ENCODE measurements around the gene KCNJ10.

KCNJ10 gene

DNA sequence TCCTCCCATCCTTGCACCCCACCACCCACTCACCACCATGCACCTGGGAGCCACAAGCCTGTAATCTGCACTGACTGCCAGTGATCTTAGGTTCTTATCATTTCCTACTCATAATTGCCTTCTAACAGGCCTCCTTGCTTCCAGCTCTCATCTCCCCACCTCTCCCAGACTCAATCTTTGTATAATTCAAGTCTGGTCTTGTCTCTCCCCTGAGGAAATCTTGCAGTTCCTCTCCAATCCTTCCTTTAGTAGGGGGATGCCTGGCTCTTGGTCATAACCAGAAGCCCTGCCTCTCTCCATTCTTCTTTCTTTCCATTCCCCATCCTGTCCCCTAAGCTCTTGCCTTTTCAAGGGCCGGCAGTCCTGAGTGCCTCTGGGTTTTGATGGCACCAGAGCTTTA lies 66.0 kb downstream of the KCNJ10 start:
- H3K4me2 ChIP-seq (ENCODE audit: low read length), result no peak overlapping the region
- TF ChIP-seq, protein P1, sequence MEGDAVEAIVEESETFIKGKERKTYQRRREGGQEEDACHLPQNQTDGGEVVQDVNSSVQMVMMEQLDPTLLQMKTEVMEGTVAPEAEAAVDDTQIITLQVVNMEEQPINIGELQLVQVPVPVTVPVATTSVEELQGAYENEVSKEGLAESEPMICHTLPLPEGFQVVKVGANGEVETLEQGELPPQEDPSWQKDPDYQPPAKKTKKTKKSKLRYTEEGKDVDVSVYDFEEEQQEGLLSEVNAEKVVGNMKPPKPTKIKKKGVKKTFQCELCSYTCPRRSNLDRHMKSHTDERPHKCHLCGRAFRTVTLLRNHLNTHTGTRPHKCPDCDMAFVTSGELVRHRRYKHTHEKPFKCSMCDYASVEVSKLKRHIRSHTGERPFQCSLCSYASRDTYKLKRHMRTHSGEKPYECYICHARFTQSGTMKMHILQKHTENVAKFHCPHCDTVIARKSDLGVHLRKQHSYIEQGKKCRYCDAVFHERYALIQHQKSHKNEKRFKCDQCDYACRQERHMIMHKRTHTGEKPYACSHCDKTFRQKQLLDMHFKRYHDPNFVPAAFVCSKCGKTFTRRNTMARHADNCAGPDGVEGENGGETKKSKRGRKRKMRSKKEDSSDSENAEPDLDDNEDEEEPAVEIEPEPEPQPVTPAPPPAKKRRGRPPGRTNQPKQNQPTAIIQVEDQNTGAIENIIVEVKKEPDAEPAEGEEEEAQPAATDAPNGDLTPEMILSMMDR (IDR thresholded peaks at IDR 0.05), result no peak
- no peaks in the 10 kb centered on the region for H3K79me2 ChIP-seq
- no peak overlapping the region for H3K9ac ChIP-seq
- H3K4me1 ChIP-seq, result no peaks in the 10 kb centered on the region
- H3K4me3 ChIP-seq (ENCODE audit: low read depth, low read length), result no peak overlapping the region
- H3K36me3 ChIP-seq (ENCODE audit: control insufficient read depth, insufficient read depth, low read length), result no peaks in the 10 kb centered on the region
- H3K27me3 ChIP-seq (ENCODE audit: control insufficient read depth, insufficient read depth, low read length), result no peaks in the 10 kb centered on the region
- H3K27ac ChIP-seq, result no peak overlapping the region
- H2AFZ ChIP-seq, result no peak overlapping the region
- no peaks in the 10 kb centered on the region for H3K9me3 ChIP-seq (ENCODE audit: control insufficient read depth, low read length)

DNA sequence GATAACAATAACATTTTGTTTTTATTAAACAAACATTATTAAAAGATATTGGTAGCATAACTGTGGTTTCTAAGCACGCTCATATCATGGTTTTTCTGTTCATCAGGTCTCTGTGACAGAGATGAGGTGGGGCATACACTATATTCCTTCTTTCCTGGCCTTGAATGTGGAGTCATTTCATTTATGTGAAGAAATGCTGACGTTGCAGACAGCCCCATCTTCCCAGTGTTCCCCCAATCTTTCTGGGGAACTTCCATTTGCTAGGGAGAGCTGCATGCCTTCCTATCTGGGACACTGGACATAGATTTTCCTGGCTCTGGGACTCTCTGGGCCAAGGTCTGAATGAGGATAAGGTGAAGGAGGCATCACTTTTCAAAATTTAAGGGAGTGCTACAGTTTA lies 68.5 kb downstream of the KCNJ10 start:
- no peaks in the 10 kb centered on the region for H3K9me3 ChIP-seq (ENCODE audit: control insufficient read depth, low read length)

DNA sequence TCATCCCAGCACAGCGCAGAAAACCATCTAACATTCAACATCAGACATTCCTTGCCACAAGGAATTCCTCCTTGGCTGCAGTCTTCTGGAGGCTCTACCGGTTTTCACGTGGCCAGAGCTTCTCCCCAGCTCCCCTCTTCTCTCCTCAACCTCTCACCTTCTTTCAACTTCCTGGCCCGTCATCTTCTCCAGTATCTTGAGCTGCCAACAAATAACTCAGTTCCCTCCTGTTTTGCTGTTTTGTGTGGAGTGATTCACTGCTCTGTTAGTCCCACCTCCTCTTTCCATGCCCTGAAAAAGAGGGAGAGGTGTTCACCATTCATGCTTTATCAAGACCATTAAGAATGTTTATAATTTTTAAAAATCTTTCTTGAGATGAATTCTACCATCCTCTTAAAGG lies 70.8 kb downstream of the KCNJ10 start:
- no peak overlapping the region for H3K4me3 ChIP-seq (ENCODE audit: low read depth, low read length)
- TF ChIP-seq, protein P1 (IDR thresholded peaks at IDR 0.05), result no peak
- H3K9ac ChIP-seq, result no peak overlapping the region

More for the DNA sequence above, 68.5 kb downstream of the KCNJ10 start:
- H3K79me2 ChIP-seq, result no peaks in the 10 kb centered on the region
- H3K27ac ChIP-seq, result no peak overlapping the region
- H3K4me2 ChIP-seq (ENCODE audit: low read length), result no peak overlapping the region
- no peak overlapping the region for H3K4me3 ChIP-seq (ENCODE audit: low read depth, low read length)
- TF ChIP-seq, protein P1 (IDR thresholded peaks at IDR 0.05), result no peak
- no peaks in the 10 kb centered on the region for H3K36me3 ChIP-seq (ENCODE audit: control insufficient read depth, insufficient read depth, low read length)
- H3K4me1 ChIP-seq, result no peaks in the 10 kb centered on the region
- H3K9ac ChIP-seq, result no peak overlapping the region
- no peaks in the 10 kb centered on the region for H3K27me3 ChIP-seq (ENCODE audit: control insufficient read depth, insufficient read depth, low read length)
- no peak overlapping the region for H2AFZ ChIP-seq

DNA sequence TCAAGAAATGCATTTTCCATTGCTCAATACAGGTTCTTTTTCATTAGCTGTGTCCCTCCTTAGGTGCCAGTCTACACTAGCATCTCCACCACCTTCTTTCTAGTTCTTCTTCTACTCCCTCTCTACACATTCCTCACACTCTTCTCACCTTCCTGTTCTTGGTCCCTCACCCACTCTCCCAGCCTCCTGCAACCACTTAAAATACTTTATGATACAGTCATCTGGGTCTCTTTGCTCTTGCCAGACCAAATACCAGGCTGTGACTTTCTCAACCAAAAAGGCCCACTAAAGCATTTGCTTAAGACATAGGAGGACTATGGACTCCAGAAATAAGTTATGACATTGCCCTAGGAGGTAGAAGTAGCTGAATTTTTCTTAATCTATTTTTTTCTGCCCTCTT lies 73.3 kb downstream of the KCNJ10 start:
- Histone ChIP-seq H3K9ac (no peak overlapping the region), H3K27me3 (ENCODE audit: control insufficient read depth, insufficient read depth, low read length) (no peaks in the 10 kb centered on the region), H3K27ac (no peak overlapping the region)

More for the DNA sequence above, 70.8 kb downstream of the KCNJ10 start:
- no peaks in the 10 kb centered on the region for H3K36me3 ChIP-seq (ENCODE audit: control insufficient read depth, insufficient read depth, low read length)
- no peaks in the 10 kb centered on the region for H3K27me3 ChIP-seq (ENCODE audit: control insufficient read depth, insufficient read depth, low read length)
- H3K4me2 ChIP-seq (ENCODE audit: low read length), result no peak overlapping the region
- no peaks in the 10 kb centered on the region for H3K9me3 ChIP-seq (ENCODE audit: control insufficient read depth, low read length)
- H3K4me1 ChIP-seq, result no peaks in the 10 kb centered on the region
- no peak overlapping the region for H2AFZ ChIP-seq
- H3K79me2 ChIP-seq, result no peaks in the 10 kb centered on the region
- H3K27ac ChIP-seq, result no peak overlapping the region

DNA sequence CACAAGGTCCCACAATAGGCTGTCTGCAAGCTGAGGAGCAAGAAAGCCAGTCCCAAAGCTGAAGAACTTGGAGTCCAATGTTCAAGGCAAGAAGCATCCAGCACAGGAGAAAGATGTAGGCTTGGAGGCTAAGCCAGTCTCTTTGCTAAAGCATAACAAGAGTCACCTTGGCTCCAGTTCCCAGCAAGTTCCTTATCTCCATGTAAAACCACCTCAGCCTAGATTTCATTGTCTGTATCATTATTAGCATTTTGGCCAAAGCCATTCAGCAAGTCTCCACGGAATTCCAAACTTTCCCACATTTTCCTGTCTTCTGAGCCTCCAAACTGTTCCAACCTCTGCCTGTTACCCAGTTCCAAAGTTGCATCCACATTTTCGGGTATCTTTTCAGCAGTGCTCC lies 75.1 kb downstream of the KCNJ10 start:
- Histone ChIP-seq H3K4me1 (no peaks in the 10 kb centered on the region), H3K4me3 (ENCODE audit: low read depth, low read length) (no peak overlapping the region), H3K27me3 (ENCODE audit: control insufficient read depth, insufficient read depth, low read length) (no peaks in the 10 kb centered on the region), H3K9ac (no peak overlapping the region), H3K79me2 (no peaks in the 10 kb centered on the region), H3K4me2 (ENCODE audit: low read length) (no peak overlapping the region), H3K27ac (no peak overlapping the region), H2AFZ (no peak overlapping the region), H3K36me3 (ENCODE audit: control insufficient read depth, insufficient read depth, low read length) (no peaks in the 10 kb centered on the region), H3K9me3 (ENCODE audit: control insufficient read depth, low read length) (no peaks in the 10 kb centered on the region)
- TF ChIP-seq, protein P1 (IDR thresholded peaks at IDR 0.05), result no peak

More for the DNA sequence above, 73.3 kb downstream of the KCNJ10 start:
- TF ChIP-seq, protein P1 (IDR thresholded peaks at IDR 0.05), result no peak
- Histone ChIP-seq H3K4me3 (ENCODE audit: low read depth, low read length) (no peak overlapping the region), H2AFZ (no peak overlapping the region), H3K9me3 (ENCODE audit: control insufficient read depth, low read length) (no peaks in the 10 kb centered on the region), H3K4me1 (no peaks in the 10 kb centered on the region), H3K4me2 (ENCODE audit: low read length) (no peak overlapping the region), H3K36me3 (ENCODE audit: control insufficient read depth, insufficient read depth, low read length) (no peaks in the 10 kb centered on the region), H3K79me2 (no peaks in the 10 kb centered on the region)

Data from parathyroid adenoma (tissue), 2 donors.